GM23248 (cell line): ENCODE measurements around the gene YPEL2.

Experiments used
- EZH2 ChIP-seq: fragments of 200-600 bp; sonication (generic); IDR thresholded peaks from 2 replicates; pipeline ENCODE4 v1.6.1; 2018; ENCODE audit warnings: antibody characterized with exemption, mild to moderate bottlenecking; ENCODE audit not compliant: insufficient read depth, poor library complexity, severe bottlenecking
- EZH2phosphoT487 ChIP-seq: fragments of 200-600 bp; sonication (generic); IDR thresholded peaks from 2 replicates; pipeline ENCODE4 v1.6.1; 2018; ENCODE audit warnings: antibody characterized with exemption, moderate library complexity, mild to moderate bottlenecking, low read depth; ENCODE audit not compliant: insufficient read depth

DNA sequence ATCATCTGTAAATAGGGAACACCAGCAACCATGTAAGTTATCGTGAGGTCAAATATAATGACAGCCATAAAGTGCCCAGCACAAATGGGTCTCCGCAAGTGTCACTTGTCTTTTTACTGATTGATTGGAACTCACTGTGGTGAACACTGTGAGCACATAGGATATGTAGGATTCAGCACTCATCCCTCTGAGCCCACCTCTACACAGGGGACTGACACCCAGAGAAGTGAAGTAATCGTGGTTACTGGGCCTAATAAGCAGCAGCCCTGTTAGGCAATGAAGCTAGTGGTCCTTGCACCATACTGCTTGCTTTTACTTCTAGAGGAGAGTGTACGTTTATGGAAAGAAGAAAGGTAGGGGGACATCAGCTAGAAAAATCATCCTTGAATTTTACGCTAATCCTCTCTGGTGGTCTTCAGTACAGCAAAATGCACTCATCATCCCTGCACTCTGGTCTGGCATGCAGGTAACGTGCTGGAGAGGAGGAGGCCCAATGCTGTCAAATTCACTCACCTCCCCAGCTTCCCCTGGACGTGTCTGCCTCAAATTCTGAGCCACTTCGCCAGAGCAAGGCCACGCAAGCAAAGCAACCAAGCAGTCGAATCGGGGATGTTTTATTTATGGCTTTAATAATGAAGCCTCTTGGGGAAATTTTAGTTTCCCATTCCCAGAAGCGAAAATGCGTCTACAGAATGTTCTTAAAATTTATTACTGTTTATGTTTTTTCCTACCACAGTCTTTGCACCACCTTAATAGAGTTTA lies 74.7 kb downstream of the YPEL2 start:
- TF ChIP-seq EZH2 (no peak), EZH2phosphoT487 (no peak)
